CD4-positive, CD25-positive, alpha-beta regulatory T cell (primary cell): ENCODE data around the gene LHX6. TPM values are rescaled to one million over a fixed set of nuclear protein-coding genes. Genes with fewer than 3 reads are reported as not detected.

Experiments used
- ATAC-seq, 2 donors: fragments of 150-1000 bp; cut with Tn5 transposase; one replicate each; pipeline ENCODE4 v1.10.0; 2021; ENCODE audit warnings: low read depth in 2 of 2, moderate number of reproducible peaks in 2 of 2, moderate library complexity in 1 of 2
- DNase-seq, 3 donors: peaks; one replicate each; pipeline versions ENCODE4 v3.0.0 to v3.0.0-alpha.2; 2012 to 2022; ENCODE audit warnings: mixed read lengths in 1 of 3
- H3K27ac ChIP-seq: one replicate; pipeline ENCODE4 v1.7.0; 2013; ENCODE audit warnings: mild to moderate bottlenecking, low read length; ENCODE audit not compliant: insufficient read depth, poor library complexity, severe bottlenecking
- H3K27me3 ChIP-seq: one replicate; pipeline ENCODE4 v1.7.0; 2013; ENCODE audit warnings: low read length; ENCODE audit not compliant: control insufficient read depth, insufficient read depth
- H3K36me3 ChIP-seq: one replicate; pipeline ENCODE4 v1.7.0; 2013; ENCODE audit warnings: mild to moderate bottlenecking, low read length, moderate library complexity; ENCODE audit not compliant: control insufficient read depth, insufficient read depth
- H3K4me1 ChIP-seq: 2 replicates; pipeline ENCODE4 v1.7.0; 2013; ENCODE audit warnings: mild to moderate bottlenecking, low read length; ENCODE audit not compliant: insufficient read depth, control insufficient read depth, poor library complexity, severe bottlenecking
- H3K4me3 ChIP-seq: one replicate; pipeline ENCODE4 v1.7.0; 2013; ENCODE audit warnings: low read depth, mild to moderate bottlenecking, low read length, moderate library complexity
- H3K9me3 ChIP-seq, 2 experiments: 1 replicate in 1 of 2; 2 replicates in 1 of 2; pipeline ENCODE4 v1.7.0; 2013; ENCODE audit warnings: low read length in 2 of 2, mild to moderate bottlenecking in 1 of 2, moderate library complexity in 1 of 2; ENCODE audit not compliant: control insufficient read depth in 2 of 2
- H3K27ac Mint-ChIP-seq, 3 donors: one replicate each; pipeline ENCODE4 v1.8.0; 2020 to 2022; ENCODE audit warnings: mild to moderate bottlenecking in 3 of 3, mixed read lengths in 3 of 3, moderate library complexity in 2 of 3
- H3K27me3 Mint-ChIP-seq: one replicate; pipeline ENCODE4 v1.8.0; 2022; ENCODE audit warnings: mild to moderate bottlenecking, mixed read lengths
- H3K36me3 Mint-ChIP-seq: one replicate; pipeline ENCODE4 v1.8.0; 2020; ENCODE audit warnings: mixed read lengths
- H3K4me1 Mint-ChIP-seq, 4 donors: one replicate each; pipeline ENCODE4 v1.8.0; 2020 to 2022; ENCODE audit warnings: mixed read lengths in 4 of 4, mild to moderate bottlenecking in 1 of 4
- H3K4me3 Mint-ChIP-seq, 4 donors: one replicate each; pipeline ENCODE4 v1.8.0; 2020 to 2022; ENCODE audit warnings: mild to moderate bottlenecking in 4 of 4, mixed read lengths in 4 of 4, moderate library complexity in 3 of 4
- H3K9me3 Mint-ChIP-seq, 7 donors: one replicate each; pipeline ENCODE4 v1.8.0; 2020 to 2022; ENCODE audit warnings: mixed read lengths in 7 of 7, mild to moderate bottlenecking in 3 of 7, moderate library complexity in 2 of 7
- polyA plus RNA-seq, 4 donors: library from polyadenylated mRNA; unstranded; fragments of 300-500 nt; fragmentation: Illumina TruSeq; gene quantifications; one replicate each; pipeline ENCODE4 v1.2.3, GENCODE V29; 2021
- total RNA-seq: library from RNA; stranded (reverse); gene quantifications from one replicate; pipeline ENCODE4 v1.2.3, GENCODE V29; 2022

The LHX6 gene
- total and polyA plus RNA-seq, 5 donors from 2014 or later, result not detected

- H3K27ac Mint-ChIP-seq, result no peak overlapping the region
- Histone ChIP-seq H3K36me3 (no peaks in the 10 kb centered on the region), H3K4me1 (no peaks in the 10 kb centered on the region), H3K9me3 (no peaks in the 10 kb centered on the region), H3K4me3 (no peak overlapping the region), H3K27me3 (peaks cover 22% of the 10 kb centered on the region), H3K27ac (no peak overlapping the region)
- H3K9me3 Mint-ChIP-seq, result peaks cover 0 to 3% (median 0%) of the 10 kb centered on the region in 7 donors
- no peaks in the 10 kb centered on the region for H3K4me1 Mint-ChIP-seq
- peaks cover 18% of the 10 kb centered on the region for H3K27me3 Mint-ChIP-seq
- peaks cover 3% of the 10 kb centered on the region for H3K36me3 Mint-ChIP-seq
- no peak overlapping the region for H3K4me3 Mint-ChIP-seq
- no peak for DNase-seq
- ATAC-seq, result no peak
Observed at GRCh38 chr9:122168356-122168755, 60.4 kb downstream of the LHX6 start.

- DNase-seq, result no peak
- no peak overlapping the region for H3K4me3 Mint-ChIP-seq
- H3K36me3 ChIP-seq, result no peaks in the 10 kb centered on the region
- H3K4me1 Mint-ChIP-seq, result peaks cover 0 to 10% (median 7%) of the 10 kb centered on the region in 4 donors
- H3K36me3 Mint-ChIP-seq, result peaks cover 7% of the 10 kb centered on the region
- H3K27ac Mint-ChIP-seq, result no peak overlapping the region
- H3K27me3 ChIP-seq, result peaks cover 28% of the 10 kb centered on the region
- peaks cover 27% of the 10 kb centered on the region for H3K27me3 Mint-ChIP-seq
- peaks cover 4% of the 10 kb centered on the region for H3K4me1 ChIP-seq
- H3K9me3 ChIP-seq, result peaks cover 8 to 11% of the 10 kb centered on the region in 2 experiments
- no peak for ATAC-seq
- no peak overlapping the region for H3K27ac ChIP-seq
- H3K4me3 ChIP-seq, result no peak overlapping the region
- peaks cover 0 to 9% (median 3%) of the 10 kb centered on the region in 7 donors for H3K9me3 Mint-ChIP-seq
Observed at GRCh38 chr9:122164286-122164685, 64.5 kb downstream of the LHX6 start.

- H3K36me3 Mint-ChIP-seq, result peaks cover 8% of the 10 kb centered on the region
- Histone ChIP-seq H3K4me3 (no peak overlapping the region), H3K27me3 (peaks cover 28% of the 10 kb centered on the region), H3K27ac (no peak overlapping the region), H3K9me3 (peaks cover 8 to 11% of the 10 kb centered on the region in 2 experiments), H3K4me1 (peaks cover 17% of the 10 kb centered on the region), H3K36me3 (no peaks in the 10 kb centered on the region)
- peaks cover 0 to 9% (median 3%) of the 10 kb centered on the region in 7 donors for H3K9me3 Mint-ChIP-seq
- peak overlapping the region in 1 of 4 donors; percentile 19 for H3K4me3 Mint-ChIP-seq
- no peak overlapping the region for H3K27ac Mint-ChIP-seq
- peaks cover 27% of the 10 kb centered on the region for H3K27me3 Mint-ChIP-seq
- H3K4me1 Mint-ChIP-seq, result peaks cover 5 to 23% (median 22%) of the 10 kb centered on the region in 4 donors
- no peak for DNase-seq
- ATAC-seq, result no peak
Observed at GRCh38 chr9:122162415-122162814, 66.3 kb downstream of the LHX6 start.

GRCh38 chr9:122159925-122160246 lies 68.9 kb downstream of the LHX6 start:
- H3K4me3 ChIP-seq, result peak overlapping the region; percentile 97
- no peaks in the 10 kb centered on the region for H3K36me3 ChIP-seq
- Mint-ChIP-seq H3K27me3 (peaks cover 24% of the 10 kb centered on the region), H3K9me3 (peaks cover 0 to 9% (median 2%) of the 10 kb centered on the region in 7 donors), H3K4me3 (peak overlapping the region; percentile 89 to 99 (median 98)), H3K4me1 (peaks cover 14 to 40% (median 39%) of the 10 kb centered on the region in 4 donors), H3K36me3 (peaks cover 11% of the 10 kb centered on the region), H3K27ac (peak overlapping the region; percentile 96 to 98 (median 98))
- peaks cover 18% of the 10 kb centered on the region for H3K4me1 ChIP-seq
- no peak for DNase-seq
- H3K9me3 ChIP-seq, result peaks cover 8 to 11% of the 10 kb centered on the region in 2 experiments
- no peak for ATAC-seq
- no peak overlapping the region for H3K27ac ChIP-seq
- H3K27me3 ChIP-seq, result peaks cover 28% of the 10 kb centered on the region

- Mint-ChIP-seq H3K36me3 (peaks cover 11% of the 10 kb centered on the region), H3K4me1 (peaks cover 19 to 44% (median 43%) of the 10 kb centered on the region in 4 donors), H3K27ac (peak within 1 kb of the TSS; percentile 96 to 98 (median 98)), H3K27me3 (peaks cover 18% of the 10 kb centered on the region), H3K4me3 (peak within 1 kb of the TSS; percentile 89 to 99 (median 98)), H3K9me3 (peaks cover 0 to 9% (median 2%) of the 10 kb centered on the region in 7 donors)
- Histone ChIP-seq H3K27me3 (peaks cover 26% of the 10 kb centered on the region), H3K36me3 (no peaks in the 10 kb centered on the region), H3K4me1 (peaks cover 18% of the 10 kb centered on the region), H3K9me3 (peaks cover 8 to 11% of the 10 kb centered on the region in 2 experiments), H3K4me3 (peak within 1 kb of the TSS; percentile 97), H3K27ac (peak within 1 kb of the TSS; percentile 80)
- DNase-seq (peak; percentile 93 to 96 (median 95)), ATAC-seq (peak; percentile 88 to 91)
Observed at GRCh38 chr9:122159026-122159924, 69.5 kb downstream of the LHX6 start, which contains the start of the genes MORN5 and NDUFA8. TSS of gene MORN5 (plus strand) at chr9:122159908. CDS start at chr9:122159973, 65 bp downstream. TSS of gene NDUFA8 (minus strand) at chr9:122159779. CDS start at chr9:122159677, 102 bp downstream.

GRCh38 chr9:122158202-122158601 lies 70.6 kb downstream of the LHX6 start:
- peaks cover 18% of the 10 kb centered on the region for H3K4me1 ChIP-seq
- Mint-ChIP-seq H3K27ac (no peak overlapping the region), H3K4me3 (peak overlapping the region; percentile 29 to 89 (median 59)), H3K9me3 (peaks cover 0 to 9% (median 2%) of the 10 kb centered on the region in 7 donors), H3K27me3 (peaks cover 13% of the 10 kb centered on the region), H3K4me1 (peaks cover 29 to 52% (median 50%) of the 10 kb centered on the region in 4 donors), H3K36me3 (peaks cover 11% of the 10 kb centered on the region)
- H3K36me3 ChIP-seq, result no peaks in the 10 kb centered on the region
- H3K27ac ChIP-seq, result no peak overlapping the region
- peak overlapping the region; percentile 47 for H3K4me3 ChIP-seq
- peak in 2 of 3 donors; percentile 12 to 67 for DNase-seq
- no peak for ATAC-seq
- peaks cover 20% of the 10 kb centered on the region for H3K27me3 ChIP-seq
- peaks cover 8 to 11% of the 10 kb centered on the region in 2 experiments for H3K9me3 ChIP-seq

GRCh38 chr9:122155796-122156195 lies 73.0 kb downstream of the LHX6 start:
- no peak for ATAC-seq
- Mint-ChIP-seq H3K27ac (peak overlapping the region in 1 of 3 donors; percentile 51), H3K4me1 (peaks cover 39 to 58% (median 54%) of the 10 kb centered on the region in 4 donors), H3K36me3 (peaks cover 18% of the 10 kb centered on the region), H3K4me3 (no peak overlapping the region), H3K9me3 (peaks cover 0 to 2% (median 0%) of the 10 kb centered on the region in 7 donors), H3K27me3 (peaks cover 7% of the 10 kb centered on the region)
- H3K4me3 ChIP-seq, result no peak overlapping the region
- no peak for DNase-seq
- peaks cover 14% of the 10 kb centered on the region for H3K36me3 ChIP-seq
- peaks cover 18% of the 10 kb centered on the region for H3K4me1 ChIP-seq
- no peak overlapping the region for H3K27ac ChIP-seq
- peaks cover 2% of the 10 kb centered on the region for H3K27me3 ChIP-seq
- no peaks in the 10 kb centered on the region for H3K9me3 ChIP-seq
